IPS-NIHi7 (cell line): Measurements from ENCODE around the gene MED13L.

Experiments used
- DNase-seq: peaks from one replicate; pipeline ENCODE4 v3.0.0; 2012; ENCODE audit warnings: mixed read lengths; ENCODE audit errors: extremely low spot score

Gene MED13L

DNA sequence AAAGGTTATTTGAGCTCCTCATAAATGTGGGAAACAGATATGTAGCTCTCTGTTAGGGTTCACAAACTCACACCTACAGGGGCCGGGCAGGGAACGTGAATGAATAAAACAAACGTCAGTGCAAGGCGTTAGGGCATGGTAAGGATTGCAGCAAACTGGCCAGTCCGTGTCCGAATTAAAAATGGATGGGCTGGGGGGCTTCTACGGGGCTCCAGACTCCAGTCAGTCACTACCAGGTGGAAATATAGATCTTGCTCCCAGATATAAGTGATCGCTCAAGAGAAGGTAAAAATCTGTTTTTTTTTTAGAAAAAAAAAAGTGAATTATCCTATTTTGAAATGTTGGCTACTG is 333.1 kb downstream of the MED13L start:
- no peak for DNase-seq

DNA sequence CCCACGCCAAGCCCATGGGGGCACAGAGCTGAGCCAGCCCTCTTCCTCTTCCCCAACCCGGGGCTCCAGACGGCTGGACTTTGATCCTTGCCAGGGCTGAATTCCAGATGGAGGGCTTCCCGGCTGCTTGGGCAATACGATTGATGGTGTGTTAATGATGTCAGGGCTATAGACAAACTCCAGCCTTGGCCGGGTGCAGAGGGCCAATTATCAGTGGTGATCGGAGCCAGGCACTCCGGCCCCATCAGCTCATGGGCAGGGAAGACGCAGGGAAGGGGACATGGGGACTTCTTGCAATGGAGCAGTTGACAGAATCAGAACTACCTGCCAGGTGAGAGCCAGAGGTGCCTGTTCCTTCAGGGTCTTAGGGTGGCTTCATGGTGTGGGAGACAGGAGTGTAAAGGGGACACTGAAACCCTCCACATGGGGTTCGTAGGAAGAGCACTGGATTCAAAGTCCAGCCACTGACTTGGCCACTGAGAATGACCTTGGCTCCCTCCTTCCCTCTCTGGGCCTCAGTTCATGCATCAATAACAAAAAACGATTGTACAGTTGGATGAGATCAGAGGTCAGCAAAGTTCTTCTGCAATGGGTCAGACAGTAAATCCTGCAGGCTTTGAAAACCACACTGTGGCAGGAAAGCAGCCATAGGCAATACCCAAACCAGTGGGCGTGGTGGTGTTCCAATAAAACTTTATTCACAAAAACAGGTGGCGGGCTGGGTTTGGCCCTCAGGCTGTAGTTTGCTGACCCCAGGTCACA is 333.7 kb downstream of the MED13L start:
- no peak for DNase-seq

DNA sequence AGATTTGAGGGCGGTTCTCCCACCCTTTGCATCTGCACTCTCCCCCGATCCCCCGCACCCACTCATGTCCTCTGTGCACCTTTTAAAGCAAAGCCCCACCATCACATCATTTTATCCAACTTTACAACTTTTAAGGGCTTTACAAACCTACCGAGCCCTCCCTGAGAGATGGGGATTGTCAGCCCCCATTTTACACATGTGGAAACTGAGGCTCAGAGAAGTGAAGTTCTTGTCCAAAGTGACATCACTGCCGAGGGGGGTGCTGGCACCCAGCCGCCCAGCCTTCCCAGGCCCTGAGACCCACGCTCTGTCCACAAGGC is 334.2 kb downstream of the MED13L start:
- DNase-seq = no peak

DNA sequence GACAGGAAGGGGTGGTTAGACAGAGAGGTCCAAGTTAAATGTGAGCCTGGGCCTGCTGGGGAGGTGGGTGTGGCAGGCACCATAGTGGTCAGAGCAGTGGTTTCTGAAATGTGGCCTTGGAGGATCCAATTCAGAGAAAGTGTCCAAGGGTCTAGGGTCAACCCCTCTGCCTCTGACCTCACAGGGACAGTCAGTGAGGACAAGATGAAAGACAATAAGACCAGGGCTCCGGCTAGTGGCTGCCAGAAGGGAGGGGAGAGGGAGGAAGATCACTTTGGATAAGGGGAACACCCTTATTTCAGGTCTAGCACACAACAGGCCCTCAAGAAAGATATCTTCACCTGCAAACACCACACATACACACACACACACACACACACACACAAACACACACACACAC is 335.1 kb downstream of the MED13L start:
- DNase-seq = no peak

GRCh38 chr12:115941362-115941761 is 336.1 kb downstream of the MED13L start:
- no peak for DNase-seq

DNA sequence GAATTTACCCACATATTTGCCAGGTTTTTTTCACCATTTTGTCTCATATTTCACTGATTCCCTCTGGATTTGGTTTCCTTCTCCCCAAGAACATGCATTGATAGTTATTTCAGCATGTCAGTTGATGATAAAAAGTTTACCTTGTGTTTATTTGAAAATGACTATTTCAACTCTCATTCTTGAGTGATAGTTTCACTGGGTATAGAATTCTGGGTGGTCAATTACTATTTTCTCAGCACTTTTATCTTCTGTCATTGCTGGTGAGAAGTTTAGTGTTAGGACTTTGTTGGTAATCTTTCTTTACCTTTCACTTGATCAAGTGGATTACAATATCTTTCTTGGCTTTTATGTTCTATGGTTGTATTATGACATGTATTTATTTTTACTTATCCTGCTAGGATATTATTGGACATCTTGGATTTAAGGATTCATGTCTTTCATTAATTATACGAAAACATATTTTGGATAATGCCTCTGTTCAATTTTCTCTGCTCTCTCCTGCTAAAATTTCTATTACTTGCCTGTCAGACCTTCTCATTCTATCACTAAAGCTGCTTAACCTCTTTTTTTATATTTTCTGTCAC is 338.6 kb downstream of the MED13L start:
- DNase-seq = no peak

- no peak for DNase-seq
Observed at GRCh38 chr12:115936997-115937916, 340.2 kb downstream of the MED13L start.

GRCh38 chr12:115934877-115935276 is 342.6 kb downstream of the MED13L start:
- no peak for DNase-seq

DNA sequence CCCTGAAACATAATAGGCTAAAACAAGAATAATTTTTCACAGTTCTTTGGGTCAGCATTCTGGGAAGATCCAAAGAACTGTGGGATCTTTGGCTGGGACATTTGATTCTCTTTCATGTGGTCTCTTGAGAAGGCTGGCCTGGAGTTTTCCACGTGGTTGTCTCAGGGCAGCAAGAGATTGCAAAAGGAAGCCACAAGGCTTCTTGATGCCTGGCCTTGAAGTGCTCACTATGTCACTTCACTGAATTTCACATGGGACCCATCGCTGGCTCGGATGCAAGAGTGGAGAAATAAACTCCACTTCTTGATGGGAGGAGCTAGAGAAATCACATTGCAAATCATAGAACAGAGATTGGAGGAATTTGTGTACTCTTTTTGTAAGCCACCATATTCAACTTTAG is 343.4 kb downstream of the MED13L start:
- DNase-seq = no peak

- no peak for DNase-seq
Observed at GRCh38 chr12:115932066-115932465, 345.4 kb downstream of the MED13L start.

DNA sequence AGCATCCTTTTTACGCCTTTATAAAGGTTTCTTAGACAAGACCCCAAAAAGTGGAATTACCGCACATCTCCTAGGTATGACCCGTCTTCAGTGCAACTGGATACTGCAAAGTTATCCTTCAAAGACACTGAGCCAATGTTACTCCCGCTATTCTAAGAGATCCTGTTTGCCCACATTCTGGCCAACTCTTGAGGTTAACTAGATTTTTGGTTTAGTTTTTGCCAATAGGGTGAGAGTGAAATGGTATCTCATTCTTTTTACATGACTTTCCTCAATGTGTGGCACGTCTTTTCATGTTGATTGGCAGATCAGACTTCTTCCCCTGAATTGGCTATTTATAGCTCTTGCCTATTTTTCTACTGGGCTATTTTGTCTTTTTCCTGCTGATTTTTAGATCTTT is 347.2 kb downstream of the MED13L start:
- DNase-seq = no peak

DNA sequence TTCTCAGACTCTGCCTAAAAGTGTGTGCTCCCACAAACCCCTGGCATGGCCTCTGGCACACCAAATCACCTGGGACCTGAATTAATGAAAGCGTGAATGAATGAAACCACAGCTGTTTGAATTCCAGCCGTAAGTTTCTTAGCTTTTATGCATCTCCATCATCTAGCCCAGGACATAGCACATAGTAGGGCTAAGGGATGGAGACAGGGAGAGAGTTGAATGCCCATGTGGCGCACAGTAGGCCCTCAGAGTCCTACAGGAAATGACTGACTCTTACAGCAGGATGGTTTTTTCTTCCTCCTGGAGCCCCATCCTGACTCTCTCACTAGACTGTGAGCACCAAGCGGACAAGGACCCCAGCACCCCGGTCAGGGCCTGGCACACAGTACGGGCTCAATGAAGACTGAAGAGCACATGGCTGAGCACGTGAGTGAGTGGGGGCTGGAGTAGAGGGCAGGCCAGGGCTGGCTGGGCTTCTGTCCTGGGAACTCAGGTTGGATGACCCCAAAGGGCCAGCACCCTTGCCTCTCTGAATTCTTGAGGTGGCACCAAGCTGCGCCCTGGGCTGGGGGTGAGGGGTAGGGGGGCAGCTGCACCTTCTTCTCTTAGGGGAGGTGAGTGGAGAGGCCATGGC is 351.3 kb downstream of the MED13L start:
- no peak for DNase-seq

GRCh38 chr12:115923851-115924250 is 353.6 kb downstream of the MED13L start:
- DNase-seq = no peak

DNA sequence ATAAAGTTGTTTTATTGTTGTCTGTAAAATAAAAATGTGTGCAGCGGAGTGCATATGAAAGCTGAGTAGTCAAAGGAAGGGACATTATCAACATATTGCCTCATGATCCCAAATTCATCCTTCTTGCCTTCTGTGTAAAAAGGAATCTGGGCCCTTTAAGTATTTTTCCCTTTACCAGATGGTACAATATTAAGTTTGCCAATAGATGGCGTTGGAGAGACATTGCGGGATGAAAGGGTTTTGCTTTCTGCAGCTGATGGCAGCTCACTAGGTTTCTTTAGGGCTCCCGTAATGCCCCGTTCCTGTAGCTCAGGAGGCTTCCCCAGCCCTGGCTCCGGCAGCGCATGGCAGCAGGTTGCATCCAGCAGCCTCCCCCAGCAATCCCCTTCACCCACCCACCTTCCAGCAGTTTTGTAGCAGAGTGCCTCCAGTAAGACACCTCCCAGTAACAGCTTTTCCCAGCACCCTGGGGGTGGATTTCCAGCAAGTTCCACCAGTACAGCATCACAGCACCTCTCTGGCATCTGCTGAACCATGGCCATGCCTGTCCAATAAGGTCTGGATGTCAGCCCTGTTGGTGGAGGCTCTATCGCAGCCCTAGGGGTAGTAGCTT is 354.4 kb downstream of the MED13L start:
- DNase-seq = no peak

DNA sequence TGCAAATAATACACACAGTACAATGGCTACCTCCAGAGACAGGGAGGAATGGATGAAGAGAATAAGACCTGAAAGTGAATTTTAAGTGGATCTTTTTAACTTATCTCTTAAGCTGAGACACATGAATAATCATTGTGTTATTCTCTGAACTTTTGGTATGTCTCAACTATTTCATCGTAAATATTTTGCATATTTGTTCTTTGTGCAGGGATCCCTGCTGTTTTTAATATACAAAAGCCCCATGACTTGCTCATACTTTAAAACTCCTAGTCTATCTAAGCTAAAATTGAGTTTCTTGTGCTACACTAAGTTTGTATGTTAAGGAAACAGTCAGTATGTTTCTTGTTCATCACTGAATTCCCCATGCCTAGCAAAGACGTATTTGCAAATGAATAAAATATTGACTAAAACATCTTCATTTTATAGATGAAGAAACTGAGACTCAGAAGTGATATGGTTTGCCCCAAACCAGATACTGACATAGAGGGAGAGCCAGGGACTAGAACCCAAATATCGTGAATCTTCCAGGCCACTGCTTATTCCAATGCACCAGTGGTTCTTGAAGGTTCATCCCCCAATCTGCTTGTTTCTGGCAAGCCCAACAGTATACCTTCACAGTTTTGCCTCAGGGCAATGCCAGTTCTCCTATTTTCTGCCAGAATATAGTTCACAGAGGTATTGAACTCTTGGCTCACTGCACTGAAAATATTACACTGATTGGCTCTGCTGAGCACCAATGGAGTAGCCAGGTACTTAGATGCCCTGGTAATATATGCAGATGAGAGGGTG is 356.9 kb downstream of the MED13L start:
- no peak for DNase-seq

DNA sequence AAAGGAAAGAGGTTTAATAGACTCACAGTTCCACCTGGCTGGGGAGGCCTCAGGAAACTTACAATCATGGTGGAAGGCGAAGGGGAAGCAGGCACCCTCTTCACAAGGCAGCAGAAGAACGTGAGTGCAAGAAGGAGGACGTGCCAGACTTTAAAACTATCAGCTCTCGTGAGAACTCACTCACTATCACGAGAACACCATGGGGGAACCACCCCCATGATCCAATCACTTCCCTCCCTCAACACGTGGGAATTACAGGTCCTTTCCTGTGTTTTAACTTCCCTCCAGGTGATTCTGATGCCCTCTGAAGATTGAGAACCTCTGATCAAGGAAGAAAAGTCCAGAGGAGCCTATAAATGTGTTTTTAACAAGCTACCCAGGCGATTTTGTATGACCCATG is 358.7 kb downstream of the MED13L start:
- no peak for DNase-seq

DNA sequence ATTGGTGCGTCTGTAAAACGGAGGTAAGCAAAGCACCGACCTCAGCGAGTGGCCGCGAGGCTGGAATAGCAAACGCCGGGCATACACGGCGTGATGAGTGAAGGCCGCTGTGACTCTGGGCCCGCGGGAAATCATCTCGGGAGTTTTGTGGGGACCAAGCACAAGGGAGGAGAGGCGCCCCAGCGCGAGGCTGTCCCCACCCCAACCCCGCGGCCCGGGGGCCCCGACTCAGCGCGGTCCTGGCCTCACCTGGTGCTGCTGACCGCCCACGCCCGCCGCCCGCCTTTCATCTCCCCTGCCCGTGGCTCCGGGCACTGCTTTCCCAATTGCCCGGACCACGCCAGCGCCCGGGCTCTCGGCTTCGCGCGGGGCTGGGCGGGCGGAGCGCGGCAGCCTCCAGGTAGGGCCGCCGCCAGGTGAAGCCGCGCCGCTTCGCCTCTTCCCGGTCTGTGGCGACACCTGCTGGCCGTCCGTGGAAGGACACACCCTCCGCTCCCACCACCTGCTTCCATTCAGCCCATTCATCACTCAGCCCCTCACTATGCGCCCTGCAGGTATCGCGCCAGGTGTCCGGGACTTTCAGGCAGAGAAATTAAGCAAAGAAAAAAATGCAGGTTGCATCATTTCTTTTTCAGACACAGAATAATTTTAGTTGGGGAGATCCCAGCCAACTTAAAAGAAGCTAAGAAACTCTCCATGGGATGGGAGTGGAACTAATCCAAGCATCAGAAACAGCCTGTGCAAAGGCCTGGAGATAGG is 360.4 kb downstream of the MED13L start:
- peak; percentile 92 for DNase-seq

DNA sequence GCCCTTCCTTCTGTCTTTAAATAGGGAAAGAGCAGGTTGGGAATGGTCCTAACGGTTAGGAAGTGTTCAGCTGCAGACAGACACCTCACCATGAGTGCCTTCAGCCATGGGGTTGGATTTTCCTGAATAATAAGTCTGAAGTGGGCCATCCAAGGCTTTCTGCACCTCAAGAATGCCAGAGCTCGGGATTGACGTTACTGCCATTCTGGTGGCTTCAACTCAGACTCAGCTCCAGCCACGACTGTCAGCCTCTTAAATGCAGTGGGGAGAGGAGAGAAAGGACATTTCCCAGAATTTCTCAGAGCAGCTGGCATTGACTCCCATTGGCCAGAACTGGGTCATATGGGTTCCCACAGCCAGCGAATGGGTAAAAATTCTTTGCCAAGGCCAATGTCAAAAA is 363.4 kb downstream of the MED13L start:
- no peak for DNase-seq

GRCh38 chr12:115912440-115912839 is 365.1 kb downstream of the MED13L start:
- no peak for DNase-seq

DNA sequence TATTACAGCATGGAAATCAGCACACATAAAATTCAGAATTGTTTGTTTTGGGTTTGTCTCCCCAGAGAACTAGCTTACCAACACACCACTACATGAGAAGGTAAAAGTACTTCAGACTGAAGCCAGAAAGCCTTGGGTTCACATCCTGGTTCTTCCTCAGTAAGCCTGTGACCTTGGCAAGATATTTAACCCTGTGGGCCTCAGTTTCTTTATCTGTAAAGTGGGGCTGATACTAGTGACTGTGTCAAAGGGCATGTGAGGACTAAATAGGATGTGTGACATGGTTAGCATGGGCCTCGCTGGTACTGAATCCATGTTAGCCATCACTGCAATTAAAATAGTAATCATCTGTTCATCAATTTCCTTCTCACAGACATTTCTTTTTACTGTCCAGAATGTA is 366.1 kb downstream of the MED13L start:
- no peak for DNase-seq
